ENCODE data around the gene GSTM3.
"Not testable (repeated sequence)": the region's sequence is repeated elsewhere in the genome, so short reads cannot be mapped to it uniquely, and the experiment has no call there.

Gene GSTM3

GRCh38 chr1:109757936-109758786 lies 17.3 kb upstream of the GSTM3 start:
- no peak for DNase-seq (ENCODE audit: insufficient read length, low spot score)
- no peak for FAIRE-seq
- TF ChIP-seq, protein P1, sequence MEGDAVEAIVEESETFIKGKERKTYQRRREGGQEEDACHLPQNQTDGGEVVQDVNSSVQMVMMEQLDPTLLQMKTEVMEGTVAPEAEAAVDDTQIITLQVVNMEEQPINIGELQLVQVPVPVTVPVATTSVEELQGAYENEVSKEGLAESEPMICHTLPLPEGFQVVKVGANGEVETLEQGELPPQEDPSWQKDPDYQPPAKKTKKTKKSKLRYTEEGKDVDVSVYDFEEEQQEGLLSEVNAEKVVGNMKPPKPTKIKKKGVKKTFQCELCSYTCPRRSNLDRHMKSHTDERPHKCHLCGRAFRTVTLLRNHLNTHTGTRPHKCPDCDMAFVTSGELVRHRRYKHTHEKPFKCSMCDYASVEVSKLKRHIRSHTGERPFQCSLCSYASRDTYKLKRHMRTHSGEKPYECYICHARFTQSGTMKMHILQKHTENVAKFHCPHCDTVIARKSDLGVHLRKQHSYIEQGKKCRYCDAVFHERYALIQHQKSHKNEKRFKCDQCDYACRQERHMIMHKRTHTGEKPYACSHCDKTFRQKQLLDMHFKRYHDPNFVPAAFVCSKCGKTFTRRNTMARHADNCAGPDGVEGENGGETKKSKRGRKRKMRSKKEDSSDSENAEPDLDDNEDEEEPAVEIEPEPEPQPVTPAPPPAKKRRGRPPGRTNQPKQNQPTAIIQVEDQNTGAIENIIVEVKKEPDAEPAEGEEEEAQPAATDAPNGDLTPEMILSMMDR (IDR thresholded peaks at IDR 0.05; ENCODE audit: insufficient read depth, missing control alignments), result no peak

DNA sequence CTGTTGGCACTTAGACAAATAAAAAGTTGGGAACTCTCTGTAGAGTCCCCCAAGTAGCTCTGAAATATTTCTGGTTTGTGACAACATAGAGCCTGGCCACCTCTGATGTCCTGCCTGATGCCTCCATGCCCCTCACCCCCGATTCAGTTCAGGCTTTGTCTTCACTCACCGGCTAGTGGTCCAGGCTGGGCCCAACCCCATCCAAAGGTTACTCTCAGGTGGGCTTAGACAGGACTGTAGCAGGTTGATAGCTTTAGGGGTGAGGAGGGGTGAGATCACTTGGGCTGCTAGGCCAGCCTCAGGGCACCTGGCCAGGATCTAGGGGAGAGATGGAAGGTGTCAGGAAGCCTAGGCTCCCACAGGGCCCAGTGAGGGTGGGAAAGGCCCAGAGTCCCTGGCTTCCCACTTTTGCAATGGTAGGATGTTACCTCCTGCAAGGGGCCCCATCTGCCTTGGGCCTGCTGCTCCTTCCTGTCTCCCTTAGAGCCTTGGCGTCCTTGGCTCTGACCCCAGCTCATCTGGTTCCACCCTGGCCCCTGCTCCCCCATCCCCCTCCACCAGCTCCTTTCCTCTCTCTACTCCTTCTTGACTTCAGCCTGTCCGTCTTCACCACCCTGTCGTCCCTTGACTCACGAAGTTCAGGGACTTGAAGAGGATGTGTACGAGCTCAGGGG lies 16.1 kb upstream of the GSTM3 start:
- TF ChIP-seq, protein P1 (IDR thresholded peaks at IDR 0.05; ENCODE audit: insufficient read depth, missing control alignments), result no peak
- DNase-seq (ENCODE audit: insufficient read length, low spot score), result no peak
- no peak for FAIRE-seq

DNA sequence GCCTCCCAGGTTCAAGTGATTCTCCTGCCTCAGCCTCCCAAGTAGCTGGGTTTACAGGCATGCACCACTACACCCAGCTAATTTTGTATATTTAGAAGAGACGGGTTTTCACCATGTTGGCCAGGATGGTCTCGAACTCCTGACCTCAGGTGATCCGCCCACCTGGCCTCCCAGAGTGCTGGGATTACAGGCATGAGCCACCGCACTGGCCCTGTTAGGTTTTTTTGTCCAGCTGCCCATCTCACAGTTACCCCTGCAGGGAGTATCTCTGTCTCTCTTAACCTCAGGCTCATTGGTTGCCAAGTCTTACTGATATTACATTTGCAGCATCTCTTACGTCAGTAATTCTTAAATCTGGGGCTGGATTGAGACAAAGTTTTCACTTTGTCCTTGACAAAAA lies 15.5 kb upstream of the GSTM3 start:
- FAIRE-seq; DNase-seq (ENCODE audit: insufficient read length, low spot score): not testable (repeated sequence)

DNA sequence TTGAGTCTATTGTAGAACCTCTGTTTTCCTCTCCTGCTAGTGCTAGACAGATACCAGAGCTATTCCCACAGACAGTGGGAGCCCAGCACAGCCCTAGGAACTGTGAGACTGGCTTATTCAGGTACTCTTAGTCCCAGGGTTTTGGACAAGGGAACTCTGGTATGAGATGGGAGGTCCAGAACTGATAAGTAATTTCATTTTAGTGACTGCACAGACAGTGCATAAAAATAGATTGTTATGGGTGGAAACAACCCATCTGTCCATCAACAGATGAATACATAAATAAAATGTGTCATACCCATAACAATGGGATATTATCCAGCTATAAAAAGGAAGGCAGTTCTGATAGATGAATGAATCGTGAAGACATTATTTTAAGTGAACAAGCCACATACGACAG lies 13.9 kb upstream of the GSTM3 start:
- TF ChIP-seq, protein P1 (IDR thresholded peaks at IDR 0.05; ENCODE audit: insufficient read depth, missing control alignments), result no peak
- no peak for DNase-seq (ENCODE audit: insufficient read length, low spot score)
- no peak for FAIRE-seq

- DNase-seq (ENCODE audit: insufficient read length, low spot score) (no peak), FAIRE-seq (no peak)
- TF ChIP-seq, protein P1 (IDR thresholded peaks at IDR 0.05; ENCODE audit: insufficient read depth, missing control alignments), result no peak
These were observed 10.9 kb upstream of the GSTM3 start for GRCh38 chr1:109751531-109752260.

DNA sequence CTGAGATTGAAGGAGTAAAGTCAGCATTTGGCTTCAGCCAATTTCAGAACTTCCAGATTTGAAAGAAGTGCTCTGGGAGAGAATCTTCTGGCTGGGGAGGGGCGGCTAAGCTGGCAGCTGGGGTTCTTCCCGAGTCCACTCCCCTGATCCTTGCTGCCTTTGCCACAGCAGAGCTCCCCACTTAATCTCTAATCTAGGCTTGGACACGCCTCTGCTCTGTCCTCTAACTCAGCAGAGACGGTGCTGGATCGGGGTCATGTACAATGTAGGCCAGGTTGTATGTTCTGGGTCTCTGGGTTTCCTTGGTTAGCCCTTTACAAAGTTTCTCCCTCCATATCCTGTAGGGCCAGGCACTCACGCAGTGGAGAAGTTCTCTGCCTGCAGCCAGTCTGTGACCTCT lies 10.1 kb upstream of the GSTM3 start:
- DNase-seq (ENCODE audit: insufficient read length, low spot score) (no peak), FAIRE-seq (no peak)
- TF ChIP-seq, protein P1 (IDR thresholded peaks at IDR 0.05; ENCODE audit: insufficient read depth, missing control alignments), result no peak

DNA sequence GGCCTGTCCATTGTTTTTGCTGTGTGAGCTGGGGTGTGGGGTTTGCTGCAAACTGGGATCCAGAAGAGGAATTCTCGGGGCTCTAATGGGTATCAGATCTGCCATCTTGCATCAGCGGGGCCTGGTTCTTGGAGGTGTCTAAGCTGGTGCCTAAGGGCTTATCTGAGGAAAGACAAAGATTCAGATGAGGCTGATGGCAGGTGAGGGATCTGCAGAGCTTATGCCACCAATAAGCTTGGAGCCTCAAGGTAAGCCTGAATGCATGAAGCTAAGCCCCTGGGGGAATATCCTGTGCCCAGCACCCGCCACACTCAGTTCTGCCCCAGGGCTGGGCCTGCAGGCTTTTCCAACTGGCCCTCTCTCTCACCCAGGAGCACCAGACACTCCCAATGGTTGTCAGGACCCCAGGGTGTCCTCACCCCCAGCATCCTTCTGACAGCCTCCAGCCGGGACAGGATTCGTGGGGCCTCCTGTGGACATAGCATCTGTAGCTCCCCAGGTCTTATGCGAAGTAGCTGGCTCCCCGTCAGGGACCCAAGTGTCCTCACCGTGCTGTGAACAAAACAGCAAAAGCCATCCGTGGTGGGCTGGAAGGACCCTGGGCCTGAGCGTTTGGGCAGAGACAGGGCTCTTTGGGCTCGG lies 9.5 kb upstream of the GSTM3 start:
- DNase-seq (ENCODE audit: insufficient read length, low spot score) (no peak), FAIRE-seq (no peak)
- TF ChIP-seq, protein P1 (IDR thresholded peaks at IDR 0.05; ENCODE audit: insufficient read depth, missing control alignments), result no peak
